ENCODE measurements around the gene EXD3.

The EXD3 gene

DNA sequence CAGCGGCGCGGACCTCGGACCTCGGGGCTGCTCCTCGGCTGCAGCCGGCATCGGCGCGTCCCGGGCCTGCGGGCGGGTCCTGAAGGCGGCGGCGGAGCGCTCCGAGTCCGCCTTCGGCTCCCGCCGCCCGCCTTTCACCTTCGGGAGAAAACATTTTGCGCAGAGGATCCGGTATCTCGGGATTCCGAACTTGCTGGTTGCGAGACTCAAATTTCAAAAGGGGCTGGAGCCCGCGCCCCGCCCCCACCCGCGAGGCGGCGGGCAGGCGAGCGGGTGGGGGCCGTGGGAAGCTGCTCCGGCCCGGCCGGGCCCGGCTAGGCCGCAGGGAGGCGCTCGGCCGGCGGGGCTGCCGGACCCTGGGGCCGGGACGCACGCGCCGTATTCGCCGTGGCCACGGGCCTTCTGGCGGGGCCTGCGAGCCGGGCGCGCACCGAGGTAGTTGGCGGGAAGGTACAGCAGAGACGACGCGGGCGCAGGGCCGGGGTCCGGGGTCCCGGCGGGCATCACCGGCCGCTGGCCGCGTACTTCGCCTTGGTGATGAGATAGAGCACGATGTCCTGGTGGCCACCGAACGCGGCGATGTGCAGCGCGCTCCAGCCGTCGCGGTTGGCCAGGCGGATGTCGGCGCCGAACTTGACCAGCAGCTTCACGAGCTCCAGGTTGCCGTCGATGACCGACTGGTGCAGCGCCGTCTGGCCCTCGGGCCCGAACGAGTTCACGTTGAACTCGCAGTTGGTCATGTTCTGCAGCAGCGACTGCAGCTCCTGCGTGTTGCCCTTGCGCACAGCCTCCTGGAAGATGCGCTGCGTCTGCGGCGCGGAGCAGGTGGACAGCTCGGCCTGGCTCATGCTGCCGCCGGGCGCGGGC, 121.6 kb downstream of the EXD3 start:
- no peak for DNase-seq

DNA sequence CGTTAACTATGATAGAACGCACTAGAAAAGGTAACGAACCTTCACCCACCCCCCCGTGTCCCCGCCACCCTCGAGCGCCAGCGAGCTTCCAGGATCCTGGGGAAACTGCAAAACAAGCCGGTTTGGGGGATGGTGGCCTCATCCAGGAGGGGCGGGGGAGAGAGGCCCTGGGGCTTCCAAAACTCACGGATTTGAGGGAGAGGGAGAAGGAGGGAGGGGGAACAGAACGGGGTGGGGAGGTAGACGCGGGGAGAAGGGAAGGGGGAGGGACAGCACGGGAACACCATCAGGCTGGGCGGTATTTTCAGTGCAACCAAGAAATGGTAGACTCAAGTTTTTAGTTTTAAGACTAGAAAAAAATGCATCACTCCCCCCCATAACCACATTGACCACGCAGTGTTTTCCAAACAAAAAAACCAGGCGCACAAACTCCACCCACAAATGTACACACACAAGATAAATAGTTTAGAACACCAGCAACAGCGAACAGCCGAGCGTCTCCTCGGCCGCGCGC, 122.3 kb downstream of the EXD3 start:
- no peak for DNase-seq

DNA sequence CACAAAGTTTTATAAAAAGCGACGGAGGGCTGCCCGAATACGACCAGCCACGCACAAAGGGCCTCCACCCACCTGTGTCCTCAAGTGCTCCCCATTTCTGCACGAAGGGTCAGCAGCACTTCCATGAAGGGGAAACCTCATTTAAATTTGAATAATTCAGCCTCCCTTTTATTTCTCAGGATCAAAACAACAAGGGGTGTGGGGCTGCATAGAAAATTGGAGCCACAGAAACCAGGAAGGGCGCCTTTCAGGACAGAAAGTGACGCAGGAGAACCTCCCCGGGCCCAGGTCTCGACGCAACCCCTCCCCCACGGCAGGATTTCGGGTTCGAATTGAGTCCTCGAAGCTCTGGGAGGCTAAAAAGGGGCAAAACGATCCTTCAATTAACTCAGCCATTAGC, 123.0 kb downstream of the EXD3 start:
- DNase-seq = no peak

DNA sequence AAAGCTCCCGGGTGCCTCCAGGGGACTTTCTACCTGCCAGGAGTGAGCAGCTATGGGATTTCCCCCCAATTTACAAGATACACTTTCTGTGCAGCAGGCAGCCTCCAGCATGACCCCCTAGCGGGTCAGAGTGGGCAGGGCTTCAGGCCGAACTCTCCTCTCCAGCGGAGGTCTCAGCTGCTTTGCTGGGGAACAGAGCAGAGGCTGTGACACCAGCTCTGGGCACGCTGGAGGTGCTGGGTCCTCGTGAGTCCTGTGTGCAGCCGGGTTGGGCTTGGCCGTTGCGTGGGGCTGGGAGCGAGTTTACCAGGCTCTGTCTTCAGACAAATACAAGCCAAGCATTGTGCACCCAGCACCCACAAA, 123.8 kb downstream of the EXD3 start:
- DNase-seq = no peak

DNA sequence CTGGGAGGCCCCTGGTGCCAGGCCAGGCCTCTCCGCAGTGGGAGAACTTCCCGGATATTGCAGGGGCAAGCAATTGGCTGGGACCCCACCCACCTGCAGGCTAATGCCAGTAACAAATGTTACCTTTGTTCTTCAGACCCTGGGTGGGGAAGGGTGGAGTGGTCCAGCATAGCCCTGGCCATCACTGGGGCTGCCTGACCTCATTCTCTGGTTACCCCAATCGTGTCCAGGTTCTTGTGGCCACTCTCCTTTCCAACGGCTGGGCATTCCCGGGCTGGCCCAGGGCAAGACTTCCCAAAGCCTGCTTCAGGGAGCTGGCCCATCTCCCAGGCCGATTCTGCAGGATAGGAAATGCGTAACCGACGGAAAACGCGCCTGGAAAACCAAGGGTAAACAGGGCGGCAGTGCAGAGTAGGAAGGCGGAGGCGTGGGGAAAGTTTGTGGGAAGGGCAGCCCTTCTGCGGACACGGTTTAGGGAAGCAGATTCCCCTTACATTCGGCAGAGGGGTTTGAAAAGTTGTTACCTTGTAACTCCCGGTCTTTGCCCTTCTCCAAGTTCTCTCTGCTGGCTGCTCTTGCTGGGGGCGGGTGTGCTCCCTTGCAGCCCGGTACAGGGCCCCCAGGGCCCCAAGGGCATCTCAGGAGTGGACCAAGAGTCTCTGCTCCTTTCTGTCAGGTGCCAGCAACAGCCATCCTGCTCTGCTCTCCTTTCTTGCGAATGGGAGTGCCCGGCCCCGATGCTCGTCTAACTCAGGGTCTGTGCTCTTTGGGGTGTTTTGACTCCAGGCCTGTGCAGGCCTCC, 124.4 kb downstream of the EXD3 start:
- no peak for DNase-seq

GRCh38 chr9:137297966-137298365, 125.0 kb downstream of the EXD3 start:
- DNase-seq = no peak

GRCh38 chr9:137296670-137297664, 126.0 kb downstream of the EXD3 start:
- DNase-seq = no peak

GRCh38 chr9:137295849-137296669, 126.9 kb downstream of the EXD3 start:
- DNase-seq = no peak

GRCh38 chr9:137295238-137295811, 127.6 kb downstream of the EXD3 start:
- DNase-seq = peak; percentile 55

- DNase-seq = no peak
Observed at GRCh38 chr9:137294681-137295237, 128.2 kb downstream of the EXD3 start.

GRCh38 chr9:137294091-137294680, 128.8 kb downstream of the EXD3 start:
- DNase-seq = no peak

DNA sequence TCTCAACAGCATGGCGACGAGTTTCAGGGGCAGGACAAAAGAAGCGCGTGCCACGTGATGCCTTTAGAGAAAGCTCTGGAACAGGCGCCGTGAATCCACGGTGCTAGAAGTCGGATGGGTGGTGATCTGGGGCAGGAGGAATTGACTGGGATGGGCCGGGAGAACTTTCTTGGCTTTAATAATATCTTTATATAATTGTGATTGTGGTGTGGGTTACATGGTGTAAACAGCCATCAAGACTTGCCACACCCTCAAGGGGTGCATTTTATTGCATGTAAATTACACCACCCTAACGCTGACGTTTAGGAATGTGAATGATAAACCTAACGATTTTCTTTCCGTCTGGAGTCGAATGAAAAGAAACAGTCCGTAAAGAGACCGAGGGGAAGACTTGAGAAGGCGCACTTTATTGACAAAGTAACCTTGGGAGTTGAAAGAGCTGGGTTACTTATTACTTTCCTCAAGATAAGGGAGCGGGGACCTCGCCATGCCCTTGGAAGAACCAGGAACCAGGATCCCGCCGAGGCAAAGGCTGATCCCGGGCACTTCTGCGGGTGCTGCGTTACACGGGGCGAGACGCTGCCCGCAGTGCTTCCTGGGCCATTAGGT, 129.4 kb downstream of the EXD3 start:
- no peak for DNase-seq

DNA sequence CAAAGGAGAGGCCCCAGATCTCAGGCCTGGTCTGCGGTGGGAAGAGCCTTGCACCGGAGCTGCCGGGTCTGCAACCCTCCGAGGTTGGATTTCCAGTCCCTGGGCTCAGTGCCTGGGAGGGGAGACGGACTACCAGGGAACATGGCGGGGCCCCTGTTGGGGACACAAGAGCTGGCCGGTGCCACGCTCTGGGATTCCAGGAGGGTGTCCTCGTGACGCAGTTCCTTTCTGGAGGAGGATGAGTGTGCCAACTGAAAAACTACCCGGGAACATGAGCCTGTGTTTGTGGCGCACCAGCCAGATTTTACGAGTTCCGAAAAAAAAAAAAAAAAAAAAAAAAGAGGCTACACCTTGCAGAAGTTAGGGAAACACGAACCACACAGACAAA, 129.9 kb downstream of the EXD3 start:
- DNase-seq = no peak

DNA sequence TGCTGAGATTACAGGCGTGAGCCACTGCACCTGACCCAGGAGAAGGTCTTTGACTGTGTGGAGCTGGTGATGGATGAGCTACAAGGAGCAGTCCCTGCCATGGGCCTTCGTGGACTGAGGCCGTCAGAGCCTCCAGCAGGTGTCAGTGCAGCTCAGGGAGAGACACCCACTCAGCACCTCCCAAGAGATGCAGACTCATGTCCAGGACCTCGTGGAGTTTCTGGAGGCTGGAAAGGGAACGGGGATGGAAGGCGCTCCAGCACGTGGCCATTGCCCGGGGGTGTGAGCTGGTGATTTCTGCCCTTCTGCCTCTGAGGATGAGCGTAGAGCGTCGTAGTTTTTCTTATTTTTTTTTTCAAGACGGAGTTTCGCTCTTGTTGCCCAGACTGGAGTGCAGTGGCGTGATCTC, 136.0 kb downstream of the EXD3 start:
- DNase-seq = no peak

DNA sequence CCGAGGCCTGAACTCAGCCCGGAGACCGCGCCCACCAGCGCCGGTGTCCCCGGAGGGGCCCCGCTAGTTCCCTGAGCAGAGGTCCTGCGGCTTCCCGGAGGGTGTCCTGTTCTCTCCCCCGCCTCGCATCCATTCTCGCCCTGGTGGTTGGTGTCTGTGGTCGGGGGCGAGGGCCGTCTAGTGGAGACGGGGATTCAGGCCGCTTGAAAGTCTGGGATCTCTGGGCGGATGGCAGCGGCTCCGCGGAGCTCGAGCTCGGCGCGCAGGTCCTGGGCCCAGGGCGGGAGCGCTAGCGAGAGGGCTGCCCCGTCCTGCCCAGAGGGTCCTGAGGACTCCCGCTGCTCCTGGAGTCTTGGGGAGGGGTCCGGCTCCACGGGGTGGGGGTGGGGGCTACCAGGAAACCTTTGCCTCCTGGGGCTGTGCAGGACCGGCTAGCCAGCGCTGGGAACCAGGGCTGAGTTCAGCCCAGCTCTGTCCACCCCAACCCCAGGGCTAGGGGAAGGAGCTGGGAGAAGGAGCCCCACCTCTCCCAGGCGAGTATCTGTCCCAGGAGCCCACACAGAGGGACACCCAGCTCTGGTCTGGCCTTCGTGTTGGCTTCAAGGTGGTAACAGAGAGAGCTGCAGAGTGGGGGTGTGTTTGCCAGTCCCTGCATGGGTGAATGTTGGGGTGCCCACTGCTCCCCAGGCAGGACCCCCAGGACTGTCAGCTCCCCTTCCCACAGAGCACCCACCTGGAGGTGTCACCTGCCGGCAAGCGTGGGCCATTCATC, 141.4 kb downstream of the EXD3 start:
- no peak for DNase-seq

- DNase-seq = no peak
Observed at GRCh38 chr9:137280474-137281344, 142.3 kb downstream of the EXD3 start.

- no peak for DNase-seq
Observed at GRCh38 chr9:137279741-137280473, 143.1 kb downstream of the EXD3 start.

All from CD4-positive, alpha-beta T cell treated with Interleukin-12 subunit alpha and Interleukin-12 subunit beta, for 1 hour (primary cell).